ENCODE data around the gene PPM1F. TPM values are rescaled to one million over a fixed set of nuclear protein-coding genes. Genes with fewer than 3 reads are reported as not detected.

The PPM1F gene
- total RNA-seq, 2 donors from 2014 or later = 37.6 to 49.2 TPM

- Histone ChIP-seq H3K27me3 (ENCODE audit: control insufficient read depth, insufficient read depth, low read length, poor library complexity, severe bottlenecking) (no peaks in the 10 kb centered on the region), H3K9ac (ENCODE audit: extremely low read depth, low read length, poor library complexity, severe bottlenecking) (no peak overlapping the region), H3K4me3 (ENCODE audit: low read length) (no peak overlapping the region), H3K4me1 (ENCODE audit: control insufficient read depth, insufficient read depth, low read length) (peaks cover 4% of the 10 kb centered on the region), H3K9me3 (ENCODE audit: control insufficient read depth, low read length) (no peaks in the 10 kb centered on the region), H3K27ac (ENCODE audit: low read depth, low read length) (peak overlapping the region; percentile 97), H3K36me3 (ENCODE audit: control insufficient read depth, insufficient read depth, low read length) (peaks cover 37% of the 10 kb centered on the region)
- H3K4me3 Mint-ChIP-seq = peak overlapping the region; percentile 73
- TF ChIP-seq, protein P1, sequence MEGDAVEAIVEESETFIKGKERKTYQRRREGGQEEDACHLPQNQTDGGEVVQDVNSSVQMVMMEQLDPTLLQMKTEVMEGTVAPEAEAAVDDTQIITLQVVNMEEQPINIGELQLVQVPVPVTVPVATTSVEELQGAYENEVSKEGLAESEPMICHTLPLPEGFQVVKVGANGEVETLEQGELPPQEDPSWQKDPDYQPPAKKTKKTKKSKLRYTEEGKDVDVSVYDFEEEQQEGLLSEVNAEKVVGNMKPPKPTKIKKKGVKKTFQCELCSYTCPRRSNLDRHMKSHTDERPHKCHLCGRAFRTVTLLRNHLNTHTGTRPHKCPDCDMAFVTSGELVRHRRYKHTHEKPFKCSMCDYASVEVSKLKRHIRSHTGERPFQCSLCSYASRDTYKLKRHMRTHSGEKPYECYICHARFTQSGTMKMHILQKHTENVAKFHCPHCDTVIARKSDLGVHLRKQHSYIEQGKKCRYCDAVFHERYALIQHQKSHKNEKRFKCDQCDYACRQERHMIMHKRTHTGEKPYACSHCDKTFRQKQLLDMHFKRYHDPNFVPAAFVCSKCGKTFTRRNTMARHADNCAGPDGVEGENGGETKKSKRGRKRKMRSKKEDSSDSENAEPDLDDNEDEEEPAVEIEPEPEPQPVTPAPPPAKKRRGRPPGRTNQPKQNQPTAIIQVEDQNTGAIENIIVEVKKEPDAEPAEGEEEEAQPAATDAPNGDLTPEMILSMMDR (conservative IDR thresholded peaks at IDR 0.05) = no peak
- DNase-seq = no peak
- H3K4me1 Mint-ChIP-seq = peaks cover 5% of the 10 kb centered on the region
- 93 to 98% methylated on average over 9 to 11 of the region's 11 CpGs for WGBS, 2 experiments (ENCODE audit: insufficient coverage in 1 of 2, insufficient read length in 1 of 2)
- no peaks in the 10 kb centered on the region for H3K27me3 Mint-ChIP-seq (ENCODE audit: insufficient read depth)
- H3K9me3 Mint-ChIP-seq = no peaks in the 10 kb centered on the region
- no peak overlapping the region for H3K27ac Mint-ChIP-seq
- peaks cover 19% of the 10 kb centered on the region for H3K36me3 Mint-ChIP-seq (ENCODE audit: low read depth)
These were observed 13.7 kb downstream of the PPM1F start for GRCh38 chr22:21938906-21939305.

GRCh38 chr22:21938071-21938822 is 14.4 kb downstream of the PPM1F start:
- peaks cover 4% of the 10 kb centered on the region for H3K4me1 ChIP-seq (ENCODE audit: control insufficient read depth, insufficient read depth, low read length)
- H3K27me3 ChIP-seq (ENCODE audit: control insufficient read depth, insufficient read depth, low read length, poor library complexity, severe bottlenecking) = no peaks in the 10 kb centered on the region
- H3K9me3 ChIP-seq (ENCODE audit: control insufficient read depth, low read length) = no peaks in the 10 kb centered on the region
- TF ChIP-seq, protein P1 (conservative IDR thresholded peaks at IDR 0.05) = peak; percentile 96
- WGBS, 2 experiments (ENCODE audit: insufficient coverage in 1 of 2, insufficient read length in 1 of 2) = 3 to 9% methylated on average over 6 to 41 of the region's 42 CpGs
- Mint-ChIP-seq H3K4me3 (peak overlapping the region; percentile 73), H3K36me3 (ENCODE audit: low read depth) (peaks cover 19% of the 10 kb centered on the region), H3K27me3 (ENCODE audit: insufficient read depth) (no peaks in the 10 kb centered on the region), H3K9me3 (no peaks in the 10 kb centered on the region), H3K27ac (peak overlapping the region; percentile 94), H3K4me1 (peaks cover 4% of the 10 kb centered on the region)
- H3K36me3 ChIP-seq (ENCODE audit: control insufficient read depth, insufficient read depth, low read length) = peaks cover 39% of the 10 kb centered on the region
- peak overlapping the region; percentile 75 for H3K4me3 ChIP-seq (ENCODE audit: low read length)
- peak overlapping the region; percentile 62 for H3K9ac ChIP-seq (ENCODE audit: extremely low read depth, low read length, poor library complexity, severe bottlenecking)
- DNase-seq = peak; percentile 98
- peak overlapping the region; percentile 97 for H3K27ac ChIP-seq (ENCODE audit: low read depth, low read length)

GRCh38 chr22:21937821-21938070 is 14.9 kb downstream of the PPM1F start:
- TF ChIP-seq, protein P1 (conservative IDR thresholded peaks at IDR 0.05) = no peak
- peak overlapping the region; percentile 73 for H3K4me3 Mint-ChIP-seq
- peaks cover 44% of the 10 kb centered on the region for H3K36me3 ChIP-seq (ENCODE audit: control insufficient read depth, insufficient read depth, low read length)
- no peaks in the 10 kb centered on the region for H3K9me3 Mint-ChIP-seq
- H3K36me3 Mint-ChIP-seq (ENCODE audit: low read depth) = peaks cover 24% of the 10 kb centered on the region
- DNase-seq = no peak
- H3K27me3 Mint-ChIP-seq (ENCODE audit: insufficient read depth) = no peaks in the 10 kb centered on the region
- peak overlapping the region; percentile 29 for H3K27ac ChIP-seq (ENCODE audit: low read depth, low read length)
- H3K27me3 ChIP-seq (ENCODE audit: control insufficient read depth, insufficient read depth, low read length, poor library complexity, severe bottlenecking) = no peaks in the 10 kb centered on the region
- WGBS, 2 experiments (ENCODE audit: insufficient coverage in 1 of 2, insufficient read length in 1 of 2) = 51 to 76% methylated on average over 5 to 8 of the region's 8 CpGs
- no peak overlapping the region for H3K9ac ChIP-seq (ENCODE audit: extremely low read depth, low read length, poor library complexity, severe bottlenecking)
- H3K9me3 ChIP-seq (ENCODE audit: control insufficient read depth, low read length) = no peaks in the 10 kb centered on the region
- H3K27ac Mint-ChIP-seq = peak overlapping the region; percentile 48
- no peak overlapping the region for H3K4me3 ChIP-seq (ENCODE audit: low read length)
- H3K4me1 ChIP-seq (ENCODE audit: control insufficient read depth, insufficient read depth, low read length) = peaks cover 4% of the 10 kb centered on the region
- peaks cover 7% of the 10 kb centered on the region for H3K4me1 Mint-ChIP-seq
